Measurements from ENCODE around the gene IGF2BP1. TPM values are rescaled to one million over a fixed set of nuclear protein-coding genes. Genes with fewer than 3 reads are reported as not detected.

IGF2BP1 gene
- total and polyA plus RNA-seq, 3 donors from 2014 or later, result 10.4 to 19.9 (median 19.3) TPM

DNA sequence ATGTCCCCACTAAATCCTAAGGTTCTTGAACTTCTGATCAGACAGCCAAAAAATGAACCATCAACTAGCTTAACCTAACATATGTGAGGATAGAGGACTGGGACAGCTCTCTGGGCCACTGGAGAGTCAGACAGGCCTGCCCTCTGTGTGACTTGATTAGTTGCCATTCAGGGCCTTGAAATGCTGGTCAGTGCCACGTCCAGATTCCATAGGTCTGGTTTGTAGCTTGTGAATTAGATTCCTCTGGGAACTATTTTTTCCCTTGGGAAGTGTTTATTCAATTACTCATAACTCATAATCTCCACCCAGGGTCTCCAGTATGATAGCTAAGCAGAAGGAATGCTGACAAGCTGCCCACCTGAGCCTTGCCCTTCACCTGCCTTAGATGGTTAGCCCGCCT, 48.2 kb downstream of the IGF2BP1 start:
- Histone ChIP-seq H3K4me3 (no peak overlapping the region), H3K27ac (no peak overlapping the region), H3K27me3 (no peaks in the 10 kb centered on the region), H3K4me1 (no peaks in the 10 kb centered on the region), H3K9me3 (no peaks in the 10 kb centered on the region), H3K36me3 (ENCODE audit: low read depth, missing control alignments) (no peaks in the 10 kb centered on the region)
- TF ChIP-seq, protein P1, sequence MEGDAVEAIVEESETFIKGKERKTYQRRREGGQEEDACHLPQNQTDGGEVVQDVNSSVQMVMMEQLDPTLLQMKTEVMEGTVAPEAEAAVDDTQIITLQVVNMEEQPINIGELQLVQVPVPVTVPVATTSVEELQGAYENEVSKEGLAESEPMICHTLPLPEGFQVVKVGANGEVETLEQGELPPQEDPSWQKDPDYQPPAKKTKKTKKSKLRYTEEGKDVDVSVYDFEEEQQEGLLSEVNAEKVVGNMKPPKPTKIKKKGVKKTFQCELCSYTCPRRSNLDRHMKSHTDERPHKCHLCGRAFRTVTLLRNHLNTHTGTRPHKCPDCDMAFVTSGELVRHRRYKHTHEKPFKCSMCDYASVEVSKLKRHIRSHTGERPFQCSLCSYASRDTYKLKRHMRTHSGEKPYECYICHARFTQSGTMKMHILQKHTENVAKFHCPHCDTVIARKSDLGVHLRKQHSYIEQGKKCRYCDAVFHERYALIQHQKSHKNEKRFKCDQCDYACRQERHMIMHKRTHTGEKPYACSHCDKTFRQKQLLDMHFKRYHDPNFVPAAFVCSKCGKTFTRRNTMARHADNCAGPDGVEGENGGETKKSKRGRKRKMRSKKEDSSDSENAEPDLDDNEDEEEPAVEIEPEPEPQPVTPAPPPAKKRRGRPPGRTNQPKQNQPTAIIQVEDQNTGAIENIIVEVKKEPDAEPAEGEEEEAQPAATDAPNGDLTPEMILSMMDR (IDR thresholded peaks at IDR 0.05), result no peak
- no peak for TF ChIP-seq POLR2A (IDR thresholded peaks at IDR 0.05)
- intact Hi-C loops (cut with DNase I; ENCODE audit: low total_unique reads), result no loop called here
- DNase-seq, result no peak
- 89 to 94% methylated on average over 2 of the region's 2 CpGs for WGBS, 2 donors

DNA sequence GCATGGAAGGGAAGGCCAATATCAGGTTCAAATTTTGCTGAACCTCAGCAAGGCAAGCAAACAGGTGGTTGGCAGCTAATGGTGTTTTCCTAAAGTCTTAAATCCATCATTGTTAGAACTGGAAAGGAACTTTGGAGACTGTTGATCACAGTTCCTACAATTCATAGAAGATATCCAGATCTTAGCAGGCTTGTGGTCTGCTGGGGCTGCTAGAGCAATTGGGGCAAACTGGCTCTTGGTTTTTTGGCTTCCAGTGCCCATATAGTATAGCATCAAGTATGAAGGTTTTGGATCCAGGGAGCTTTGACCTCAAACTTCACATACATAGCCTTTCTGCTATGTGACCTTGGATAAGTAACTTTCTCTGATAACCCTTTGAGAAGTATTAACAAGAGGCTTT, 49.7 kb downstream of the IGF2BP1 start:
- DNase-seq, result no peak
- H3K4me3 ChIP-seq, result no peak overlapping the region
- no peak overlapping the region for H3K27ac ChIP-seq
- intact Hi-C loops (cut with DNase I; ENCODE audit: low total_unique reads), result no loop called here
- no peaks in the 10 kb centered on the region for H3K4me1 ChIP-seq
- H3K9me3 ChIP-seq, result no peaks in the 10 kb centered on the region
- no peaks in the 10 kb centered on the region for H3K36me3 ChIP-seq (ENCODE audit: low read depth, missing control alignments)
- TF ChIP-seq, protein P1 (IDR thresholded peaks at IDR 0.05), result no peak
- TF ChIP-seq POLR2A (IDR thresholded peaks at IDR 0.05), result no peak
- H3K27me3 ChIP-seq, result no peaks in the 10 kb centered on the region

DNA sequence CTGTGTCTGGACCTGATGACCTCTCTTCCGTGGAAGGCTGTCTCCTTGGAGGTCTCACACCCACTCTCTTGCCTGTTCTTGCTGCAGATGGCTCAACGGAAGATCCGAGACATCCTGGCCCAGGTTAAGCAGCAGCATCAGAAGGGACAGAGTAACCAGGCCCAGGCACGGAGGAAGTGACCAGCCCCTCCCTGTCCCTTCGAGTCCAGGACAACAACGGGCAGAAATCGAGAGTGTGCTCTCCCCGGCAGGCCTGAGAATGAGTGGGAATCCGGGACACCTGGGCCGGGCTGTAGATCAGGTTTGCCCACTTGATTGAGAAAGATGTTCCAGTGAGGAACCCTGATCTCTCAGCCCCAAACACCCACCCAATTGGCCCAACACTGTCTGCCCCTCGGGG, 52.1 kb downstream of the IGF2BP1 start:
- no peak for DNase-seq
- TF ChIP-seq POLR2A (IDR thresholded peaks at IDR 0.05), result no peak
- TF ChIP-seq, protein P1 (IDR thresholded peaks at IDR 0.05), result no peak
- Histone ChIP-seq H3K27ac (no peak overlapping the region), H3K4me1 (no peaks in the 10 kb centered on the region), H3K4me3 (no peak overlapping the region), H3K36me3 (ENCODE audit: low read depth, missing control alignments) (no peaks in the 10 kb centered on the region), H3K9me3 (no peaks in the 10 kb centered on the region), H3K27me3 (no peaks in the 10 kb centered on the region)
- intact Hi-C loops (cut with DNase I; ENCODE audit: low total_unique reads), result no loop called here
- WGBS, 2 donors, result 88 to 94% methylated on average over 11 of the region's 11 CpGs

DNA sequence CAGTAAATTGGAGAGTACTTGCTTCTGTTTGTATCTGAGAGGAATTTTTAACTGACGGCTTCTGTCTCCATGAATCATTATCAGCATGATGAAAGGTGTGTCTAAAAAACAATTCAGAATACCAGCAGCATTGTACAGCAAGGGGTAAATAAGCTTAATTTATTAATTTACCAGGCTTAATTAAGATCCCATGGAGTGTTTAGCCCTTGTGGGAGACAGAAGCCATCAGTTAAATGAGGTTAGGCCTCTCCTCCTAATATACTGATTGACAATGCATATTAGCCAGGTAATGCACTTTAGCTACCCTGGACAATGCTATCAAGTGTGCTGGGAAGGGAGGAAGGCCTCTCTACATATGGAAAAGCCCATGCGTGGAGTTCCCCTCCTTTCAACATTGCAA, 53.4 kb downstream of the IGF2BP1 start:
- H3K27me3 ChIP-seq, result no peaks in the 10 kb centered on the region
- no peaks in the 10 kb centered on the region for H3K9me3 ChIP-seq
- intact Hi-C loops (cut with DNase I; ENCODE audit: low total_unique reads), result no loop called here
- DNase-seq, result no peak
- 75 to 87% methylated on average over 2 of the region's 2 CpGs for WGBS, 2 donors
- no peak overlapping the region for H3K27ac ChIP-seq
- H3K4me3 ChIP-seq, result no peak overlapping the region
- H3K4me1 ChIP-seq, result no peaks in the 10 kb centered on the region
- TF ChIP-seq, protein P1 (IDR thresholded peaks at IDR 0.05), result no peak
- no peak for TF ChIP-seq POLR2A (IDR thresholded peaks at IDR 0.05)
- H3K36me3 ChIP-seq (ENCODE audit: low read depth, missing control alignments), result no peaks in the 10 kb centered on the region

DNA sequence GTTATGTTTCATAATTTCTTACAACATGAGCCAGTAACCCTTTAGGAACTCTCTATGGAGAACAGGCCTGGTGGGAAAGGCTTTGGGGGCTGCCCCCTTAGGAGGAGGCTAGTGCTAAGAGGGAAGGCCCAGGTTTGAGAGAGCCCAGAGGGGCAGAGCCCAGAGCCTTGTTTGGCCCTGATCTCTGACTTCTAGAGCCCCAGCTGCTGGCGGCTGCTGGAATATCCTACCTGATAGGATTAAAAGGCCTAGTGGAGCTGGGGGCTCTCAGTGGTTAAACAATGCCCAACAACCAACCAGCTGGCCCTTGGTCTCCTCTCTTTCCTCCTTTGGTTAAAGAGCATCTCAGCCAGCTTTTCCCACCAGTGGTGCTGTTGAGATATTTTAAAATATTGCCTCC, 54.1 kb downstream of the IGF2BP1 start:
- DNase-seq, result no peak
- Histone ChIP-seq H3K36me3 (ENCODE audit: low read depth, missing control alignments) (no peaks in the 10 kb centered on the region), H3K4me1 (no peaks in the 10 kb centered on the region), H3K9me3 (no peaks in the 10 kb centered on the region), H3K27ac (no peak overlapping the region), H3K4me3 (no peak overlapping the region), H3K27me3 (no peaks in the 10 kb centered on the region)
- TF ChIP-seq, protein P1 (IDR thresholded peaks at IDR 0.05), result no peak
- no peak for TF ChIP-seq POLR2A (IDR thresholded peaks at IDR 0.05)
- intact Hi-C loops (cut with DNase I; ENCODE audit: low total_unique reads), result no loop called here
- 70 to 96% methylated on average over 1 of the region's 1 CpG for WGBS, 2 donors

All from testis (tissue), 3 donors.